Camera-type eye (tissue), 1 donor: Measurements from ENCODE around the gene DRGX. TPM values are rescaled to one million over a fixed set of nuclear protein-coding genes. Genes with fewer than 3 reads are reported as not detected.

Source experiments
- total RNA-seq: library from RNA; depleted of rRNA; stranded (reverse); fragments of >200 nt; gene quantifications from one replicate; pipeline ENCODE4 v1.2.3, GENCODE V29; 2014

DRGX gene
- total RNA-seq = 1.3 TPM

DNA sequence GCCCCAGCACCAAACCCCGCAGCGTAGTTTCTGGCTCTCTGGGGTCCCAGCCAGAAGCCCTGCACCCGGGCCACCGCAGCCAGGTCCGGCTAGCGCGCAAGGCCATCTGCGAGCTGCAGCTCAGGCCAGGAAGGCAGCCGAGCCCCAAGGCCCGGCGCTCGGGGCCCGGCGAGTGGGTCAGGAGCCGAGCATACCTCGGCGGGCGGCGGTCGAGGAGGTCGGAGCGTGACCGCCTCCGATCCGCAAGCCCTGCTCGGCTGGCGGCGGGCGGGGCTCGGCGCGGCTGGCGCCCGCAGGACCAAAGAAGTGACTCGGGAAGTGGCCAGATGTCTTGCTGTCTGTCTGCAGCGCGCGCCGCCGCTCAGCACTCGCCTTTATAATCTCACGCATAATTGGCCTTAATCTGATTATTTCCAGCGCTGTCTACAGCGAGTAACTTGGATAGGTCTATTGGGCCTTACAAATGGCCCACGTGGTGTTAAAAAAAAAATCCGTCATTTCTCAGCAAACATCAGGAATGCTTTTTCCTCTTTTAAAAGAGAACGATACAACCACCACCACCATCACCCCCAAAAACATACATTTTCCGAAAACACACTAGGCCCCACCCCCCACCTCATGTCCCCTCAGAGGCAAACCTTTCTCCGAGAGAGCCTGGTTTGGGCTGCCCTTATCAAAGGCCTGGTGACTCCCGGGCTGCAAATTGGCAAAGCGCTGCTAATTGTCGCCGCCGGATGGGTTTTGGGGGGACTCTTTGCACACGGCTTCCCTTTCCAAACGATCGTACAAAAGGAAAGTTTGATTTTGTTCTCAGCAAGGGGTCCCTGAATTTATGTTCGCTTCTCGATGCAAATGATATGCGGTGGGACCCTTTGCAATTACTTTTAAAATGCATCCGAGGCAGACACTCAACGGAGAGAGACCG, at the start of gene DRGX:
Gene DRGX (minus strand): TSS at position 349 of the 925 bp plus-strand sequence. CDS start 649 bp downstream, outside the sequence.

Other genes starting within 250 kb of the DRGX start
- gene TMEM273, start 207.7 kb downstream of the DRGX start, total RNA-seq = 11.9 TPM
- gene C10orf71, start 96.9 kb downstream of the DRGX start, total RNA-seq = 2.1 TPM
- gene ERCC6, start 143.0 kb upstream of the DRGX start, total RNA-seq = 35.5 TPM
- 1.3 TPM for gene SLC18A3, start 214.2 kb upstream of the DRGX start, total RNA-seq
- gene CHAT, start 217.9 kb upstream of the DRGX start, total RNA-seq = 1.8 TPM